ENCODE results near the gene DCHS2.

GRCh38 chr4:154189346-154189745 lies 302.3 kb downstream of the DCHS2 start:
- TF ChIP-seq POLR2AphosphoS5 (IDR thresholded peaks at IDR 0.05; ENCODE audit: low read depth, low read length) (no peak), REST (IDR thresholded peaks at IDR 0.05; ENCODE audit: insufficient read depth in 1 of 2, low read depth in 2 of 2, low read length in 2 of 2) (no peak), SIN3A (IDR thresholded peaks at IDR 0.05; ENCODE audit: borderline replicate concordance, insufficient read depth, low read length) (no peak)
